Measurements from ENCODE around the gene CD3D. TPM values are rescaled to one million over a fixed set of nuclear protein-coding genes. Genes with fewer than 3 reads are reported as not detected.

Gene CD3D
- total and polyA plus RNA-seq, 2 of the 4 experiments (the other 2 are of a cell fraction) = not detected

DNA sequence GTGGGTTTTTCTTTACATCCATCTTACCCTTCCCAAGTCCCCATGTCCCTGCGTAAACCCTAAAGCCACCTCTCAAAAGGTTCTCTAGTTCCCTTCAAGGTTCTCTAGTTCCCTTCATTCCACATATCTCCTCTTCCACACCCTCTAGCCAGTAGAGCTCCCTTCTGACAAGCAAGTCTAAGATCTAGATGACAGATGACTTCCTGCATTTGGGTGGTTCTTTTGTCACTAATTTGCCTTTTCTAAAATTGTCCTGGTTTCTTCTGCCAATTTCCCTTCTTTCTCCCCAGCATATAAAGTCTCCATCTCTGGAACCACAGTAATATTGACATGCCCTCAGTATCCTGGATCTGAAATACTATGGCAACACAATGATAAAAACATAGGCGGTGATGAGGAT is 30.2 kb downstream of the CD3D start:
- dilution Hi-C loops (cut with HindIII; ENCODE audit: low sequenced_read_pairs, unreplicated experiment) (no loop called here), intact Hi-C loops (cut with micrococcal nuclease) (no loop called here), in situ Hi-C loops (cut with MboI; ENCODE audit: low sequenced_read_pairs) (no loop called here)
- no peak overlapping the region for H3K9ac ChIP-seq (ENCODE audit: low read depth, low read length)
- H3K79me1 ChIP-seq (ENCODE audit: low read depth in 1 of 2, low read length in 2 of 2) = no peaks in the 10 kb centered on the region
- no peak overlapping the region for H2BK15ac ChIP-seq (ENCODE audit: low read depth, low read length)
- no peak overlapping the region for H3K14ac ChIP-seq (replicated peaks; ENCODE audit: low read depth, low read length)
- no peak overlapping the region for H3K23ac ChIP-seq (ENCODE audit: low read depth, low read length)
- CTCF ChIA-PET = interaction anchor here (0.5 kb wide), 1 partner anchor 114 kb away, joined by 3 read pairs; no protein-coding TSS in a partner anchor
- DNase-seq (no peak), ATAC-seq (ENCODE audit: low read depth) (no peak)
- H3K4me1 ChIP-seq (ENCODE audit: control insufficient read depth, insufficient read depth, low read length) = no peaks in the 10 kb centered on the region
- no peak overlapping the region for H3K18ac ChIP-seq (ENCODE audit: low read depth, low read length)
- no peak overlapping the region for H2BK120ac ChIP-seq (ENCODE audit: low read depth, low read length)
- H4K5ac ChIP-seq (ENCODE audit: low read depth, low read length) = no peak overlapping the region
- POLR2A ChIA-PET (ENCODE audit: unreplicated experiment) = no interaction called here
- no peak overlapping the region for H2AK5ac ChIP-seq (ENCODE audit: low read depth, low read length)
- H3K9me3 ChIP-seq (ENCODE audit: control insufficient read depth, insufficient read depth, low read length) = no peaks in the 10 kb centered on the region
- BruUV-seq (replicated peaks) = no TSS peak
- no peak overlapping the region for H3K27ac ChIP-seq (ENCODE audit: insufficient read depth, low read length)
- H4K8ac ChIP-seq (ENCODE audit: low read depth in 2 of 2, low read length in 2 of 2) = no peak overlapping the region
- H3K4me3 ChIP-seq (ENCODE audit: insufficient read depth, low read depth, low read length) = no peak overlapping the region
- no peak overlapping the region for H2AFZ ChIP-seq (replicated peaks; ENCODE audit: low read length, poor library complexity)
- H2AK9ac ChIP-seq (replicated peaks; ENCODE audit: low read depth, low read length, poor library complexity) = no peak overlapping the region
- H3K4ac ChIP-seq (ENCODE audit: low read depth, low read length) = no peak overlapping the region
- peaks cover 16% of the 10 kb centered on the region; the same call in 1 of the 2 replicates for H3K27me3 ChIP-seq (ENCODE audit: control insufficient read depth, insufficient read depth, low read length)
- H4K20me1 ChIP-seq (ENCODE audit: insufficient read depth, low read length) = no peaks in the 10 kb centered on the region
- TF ChIP-seq MAFK (IDR thresholded peaks at IDR 0.05; ENCODE audit: low read depth, low read length) (no peak), CEBPB (IDR thresholded peaks at IDR 0.05; ENCODE audit: low read depth, low read length) (no peak), FOS (IDR thresholded peaks at IDR 0.05; ENCODE audit: low read depth, low read length) (no peak), MXI1 (IDR thresholded peaks at IDR 0.05; ENCODE audit: borderline replicate concordance, low read depth, low read length) (no peak), BHLHE40 (IDR thresholded peaks at IDR 0.05; ENCODE audit: low read depth, low read length) (no peak), POLR2A (IDR thresholded peaks at IDR 0.05; ENCODE audit: low read depth, low read length) (no peak), SMC3 (IDR thresholded peaks at IDR 0.05; ENCODE audit: low read depth, low read length) (no peak), NFE2L2 (IDR thresholded peaks at IDR 0.05; ENCODE audit: low read depth, low read length) (no peak), RAD21 (IDR thresholded peaks at IDR 0.05; ENCODE audit: low read length) (no peak)
- TF ChIP-seq, protein P1, sequence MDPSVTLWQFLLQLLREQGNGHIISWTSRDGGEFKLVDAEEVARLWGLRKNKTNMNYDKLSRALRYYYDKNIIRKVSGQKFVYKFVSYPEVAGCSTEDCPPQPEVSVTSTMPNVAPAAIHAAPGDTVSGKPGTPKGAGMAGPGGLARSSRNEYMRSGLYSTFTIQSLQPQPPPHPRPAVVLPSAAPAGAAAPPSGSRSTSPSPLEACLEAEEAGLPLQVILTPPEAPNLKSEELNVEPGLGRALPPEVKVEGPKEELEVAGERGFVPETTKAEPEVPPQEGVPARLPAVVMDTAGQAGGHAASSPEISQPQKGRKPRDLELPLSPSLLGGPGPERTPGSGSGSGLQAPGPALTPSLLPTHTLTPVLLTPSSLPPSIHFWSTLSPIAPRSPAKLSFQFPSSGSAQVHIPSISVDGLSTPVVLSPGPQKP (IDR thresholded peaks at IDR 0.05; ENCODE audit: borderline replicate concordance, low read depth, low read length) = no peak
- TF ChIP-seq, protein P2, sequence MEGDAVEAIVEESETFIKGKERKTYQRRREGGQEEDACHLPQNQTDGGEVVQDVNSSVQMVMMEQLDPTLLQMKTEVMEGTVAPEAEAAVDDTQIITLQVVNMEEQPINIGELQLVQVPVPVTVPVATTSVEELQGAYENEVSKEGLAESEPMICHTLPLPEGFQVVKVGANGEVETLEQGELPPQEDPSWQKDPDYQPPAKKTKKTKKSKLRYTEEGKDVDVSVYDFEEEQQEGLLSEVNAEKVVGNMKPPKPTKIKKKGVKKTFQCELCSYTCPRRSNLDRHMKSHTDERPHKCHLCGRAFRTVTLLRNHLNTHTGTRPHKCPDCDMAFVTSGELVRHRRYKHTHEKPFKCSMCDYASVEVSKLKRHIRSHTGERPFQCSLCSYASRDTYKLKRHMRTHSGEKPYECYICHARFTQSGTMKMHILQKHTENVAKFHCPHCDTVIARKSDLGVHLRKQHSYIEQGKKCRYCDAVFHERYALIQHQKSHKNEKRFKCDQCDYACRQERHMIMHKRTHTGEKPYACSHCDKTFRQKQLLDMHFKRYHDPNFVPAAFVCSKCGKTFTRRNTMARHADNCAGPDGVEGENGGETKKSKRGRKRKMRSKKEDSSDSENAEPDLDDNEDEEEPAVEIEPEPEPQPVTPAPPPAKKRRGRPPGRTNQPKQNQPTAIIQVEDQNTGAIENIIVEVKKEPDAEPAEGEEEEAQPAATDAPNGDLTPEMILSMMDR (conservative IDR thresholded peaks at IDR 0.05; ENCODE audit: low read depth, low read length) = no peak
- TF ChIP-seq, protein P3, sequence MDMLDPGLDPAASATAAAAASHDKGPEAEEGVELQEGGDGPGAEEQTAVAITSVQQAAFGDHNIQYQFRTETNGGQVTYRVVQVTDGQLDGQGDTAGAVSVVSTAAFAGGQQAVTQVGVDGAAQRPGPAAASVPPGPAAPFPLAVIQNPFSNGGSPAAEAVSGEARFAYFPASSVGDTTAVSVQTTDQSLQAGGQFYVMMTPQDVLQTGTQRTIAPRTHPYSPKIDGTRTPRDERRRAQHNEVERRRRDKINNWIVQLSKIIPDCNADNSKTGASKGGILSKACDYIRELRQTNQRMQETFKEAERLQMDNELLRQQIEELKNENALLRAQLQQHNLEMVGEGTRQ (IDR thresholded peaks at IDR 0.05; ENCODE audit: low read depth, low read length) = no peak
- no peaks in the 10 kb centered on the region for H3K9me1 ChIP-seq (ENCODE audit: insufficient read depth, low read length)
- H2BK20ac ChIP-seq (ENCODE audit: low read depth, low read length) = no peak overlapping the region
- no peak overlapping the region for H4K91ac ChIP-seq (ENCODE audit: insufficient read depth, low read depth, low read length)
- H3K56ac ChIP-seq (ENCODE audit: extremely low read depth, insufficient read depth, low read length) = no peak overlapping the region
- no CpG with 5 or more reads among the region's 2 CpGs for WGBS, 2 experiments (ENCODE audit: extremely low coverage in 2 of 2, insufficient read length in 1 of 2)
- H3K36me3 ChIP-seq (ENCODE audit: control insufficient read depth, insufficient read depth, low read length) = no peaks in the 10 kb centered on the region
- H2BK5ac ChIP-seq (ENCODE audit: low read depth, low read length, poor library complexity, severe bottlenecking) = no peak overlapping the region
- H3K4me2 ChIP-seq (ENCODE audit: low read depth, low read length) = no peak overlapping the region
